Sigmoid colon (tissue), 3 donors: ENCODE results near the gene KIF2A.

Experiments used
- CTCF ChIP-seq, 4 experiments: fragments of 450-650 bp in 3 of 4; fragments of 200-600 bp in 1 of 4; IDR thresholded peaks; one replicate each; pipeline ENCODE4 v1.5.1; 2016 to 2019; ENCODE audit warnings: antibody characterized with exemption in 4 of 4, mild to moderate bottlenecking in 3 of 4, moderate library complexity in 2 of 4
- POLR2A ChIP-seq, 2 donors: fragments of 450-650 bp; IDR thresholded peaks; one replicate each; pipeline ENCODE4 v1.6.1; 2016; ENCODE audit warnings: antibody characterized with exemption in 2 of 2, mild to moderate bottlenecking in 2 of 2, moderate library complexity in 2 of 2

- peak in 2 of 4 experiments; percentile 13 to 25 for TF ChIP-seq CTCF (IDR thresholded peaks at IDR 0.05)
- TF ChIP-seq POLR2A (IDR thresholded peaks at IDR 0.05), result no peak
These were observed 34.4 kb downstream of the KIF2A start for GRCh38 chr5:62340392-62340791.
